GM06990 (cell line): ENCODE results near the gene GRIK4.

ENCODE experiments used
- DNase-seq: peaks from one replicate; pipeline ENCODE4 v3.0.0-alpha.2; 2011; ENCODE audit not compliant: insufficient read length; ENCODE audit errors: extremely low read depth
- H3K27me3 ChIP-seq: replicated peaks from 2 replicates; pipeline ENCODE4 v1.6.0; 2011; ENCODE audit warnings: low read length; ENCODE audit not compliant: control insufficient read depth, insufficient read depth
- H3K36me3 ChIP-seq: 2 replicates; pipeline ENCODE4 v1.5.1; 2011; ENCODE audit warnings: low read length; ENCODE audit not compliant: control insufficient read depth, insufficient read depth
- H3K4me3 ChIP-seq: replicated peaks from 2 replicates; pipeline ENCODE4 v1.5.1; 2011; ENCODE audit warnings: low read depth, mild to moderate bottlenecking, control low read depth, low read length
- TF ChIP-seq, protein P1 (sequence below): IDR thresholded peaks from 2 replicates; pipeline ENCODE4 v1.5.1; 2011; ENCODE audit warnings: low read length, control low read depth, mild to moderate bottlenecking, inconsistent platforms; ENCODE audit not compliant: insufficient read depth, poor library complexity, severe bottlenecking

The GRIK4 gene

DNA sequence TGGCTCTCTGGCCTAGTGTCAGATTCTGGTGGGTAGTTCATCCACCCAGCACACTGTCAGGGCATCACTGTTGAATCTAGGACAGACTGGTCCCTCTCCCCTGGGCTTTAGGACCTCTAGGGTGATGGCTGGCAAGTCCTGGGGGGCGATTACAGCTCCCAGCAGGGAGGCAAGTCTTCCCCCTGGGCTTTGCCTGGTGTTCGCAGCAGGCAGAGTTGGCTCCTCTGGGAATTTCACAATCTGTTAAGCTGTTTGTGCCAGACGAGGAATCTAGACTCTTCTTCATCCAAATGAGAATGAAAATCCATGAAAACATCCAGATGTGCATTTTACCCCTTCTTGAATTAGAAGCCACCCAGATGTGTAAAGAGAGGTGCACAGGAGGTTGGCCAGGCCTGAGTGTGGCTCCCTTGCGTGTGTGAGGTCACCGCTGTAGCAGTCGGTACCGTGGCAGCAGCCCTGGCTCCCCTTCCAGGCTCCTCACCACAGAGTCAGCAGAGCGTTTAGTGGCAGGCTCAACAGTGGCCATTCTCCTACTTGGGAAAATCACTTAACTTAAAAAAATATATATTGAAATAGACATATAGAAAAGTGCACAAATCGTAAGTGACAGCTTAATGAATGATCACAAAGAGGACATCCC is 412.4 kb downstream of the GRIK4 start:
- H3K27me3 ChIP-seq = no peaks in the 10 kb centered on the region
- H3K4me3 ChIP-seq = no peak overlapping the region
- TF ChIP-seq, protein P1, sequence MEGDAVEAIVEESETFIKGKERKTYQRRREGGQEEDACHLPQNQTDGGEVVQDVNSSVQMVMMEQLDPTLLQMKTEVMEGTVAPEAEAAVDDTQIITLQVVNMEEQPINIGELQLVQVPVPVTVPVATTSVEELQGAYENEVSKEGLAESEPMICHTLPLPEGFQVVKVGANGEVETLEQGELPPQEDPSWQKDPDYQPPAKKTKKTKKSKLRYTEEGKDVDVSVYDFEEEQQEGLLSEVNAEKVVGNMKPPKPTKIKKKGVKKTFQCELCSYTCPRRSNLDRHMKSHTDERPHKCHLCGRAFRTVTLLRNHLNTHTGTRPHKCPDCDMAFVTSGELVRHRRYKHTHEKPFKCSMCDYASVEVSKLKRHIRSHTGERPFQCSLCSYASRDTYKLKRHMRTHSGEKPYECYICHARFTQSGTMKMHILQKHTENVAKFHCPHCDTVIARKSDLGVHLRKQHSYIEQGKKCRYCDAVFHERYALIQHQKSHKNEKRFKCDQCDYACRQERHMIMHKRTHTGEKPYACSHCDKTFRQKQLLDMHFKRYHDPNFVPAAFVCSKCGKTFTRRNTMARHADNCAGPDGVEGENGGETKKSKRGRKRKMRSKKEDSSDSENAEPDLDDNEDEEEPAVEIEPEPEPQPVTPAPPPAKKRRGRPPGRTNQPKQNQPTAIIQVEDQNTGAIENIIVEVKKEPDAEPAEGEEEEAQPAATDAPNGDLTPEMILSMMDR = no peak
- H3K36me3 ChIP-seq = no peaks in the 10 kb centered on the region
- no peak for DNase-seq

DNA sequence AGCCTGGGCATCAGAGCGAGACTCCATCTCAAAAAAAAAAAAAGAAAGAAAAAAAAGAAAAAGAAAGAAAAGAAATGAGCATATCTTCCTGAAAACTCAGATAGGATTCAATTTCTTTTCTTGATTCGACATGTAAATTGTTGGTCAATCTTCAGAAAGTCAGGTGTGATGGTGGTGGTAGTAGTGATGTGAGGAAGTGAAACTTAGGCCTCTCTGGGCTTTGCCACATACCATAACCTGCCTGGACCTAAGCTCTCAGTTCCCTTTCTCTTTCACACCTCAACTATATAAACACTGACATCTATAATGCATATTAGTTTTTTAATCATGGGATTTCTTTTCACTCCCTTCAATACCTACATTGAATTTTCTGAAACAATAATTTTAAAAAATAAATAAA is 414.4 kb downstream of the GRIK4 start:
- no peaks in the 10 kb centered on the region for H3K27me3 ChIP-seq
- TF ChIP-seq, protein P1 = no peak
- peak; percentile 73 for DNase-seq
- H3K36me3 ChIP-seq = no peaks in the 10 kb centered on the region
- H3K4me3 ChIP-seq = no peak overlapping the region

DNA sequence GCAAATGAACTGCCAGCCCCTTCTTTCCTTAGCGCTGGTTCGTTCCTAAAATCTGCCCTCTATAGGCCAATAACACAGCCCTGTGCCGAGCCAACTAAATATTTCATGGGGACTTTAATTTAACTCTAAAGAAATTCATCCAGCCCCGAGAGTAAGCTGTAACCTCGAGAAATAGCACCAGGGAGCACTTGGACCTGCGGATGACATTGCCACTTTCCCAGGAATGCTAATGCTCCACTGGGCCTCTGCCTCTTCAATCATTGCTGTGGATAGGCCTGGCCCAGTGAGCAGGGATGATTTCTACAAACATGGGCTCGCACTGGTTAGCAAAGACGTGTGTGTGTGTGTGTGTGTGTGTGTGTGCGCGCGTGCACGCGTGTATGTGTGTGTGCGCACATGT is 417.1 kb downstream of the GRIK4 start:
- H3K27me3 ChIP-seq = no peaks in the 10 kb centered on the region
- H3K36me3 ChIP-seq = no peaks in the 10 kb centered on the region
- TF ChIP-seq, protein P1 = no peak
- no peak overlapping the region for H3K4me3 ChIP-seq
- DNase-seq = no peak

DNA sequence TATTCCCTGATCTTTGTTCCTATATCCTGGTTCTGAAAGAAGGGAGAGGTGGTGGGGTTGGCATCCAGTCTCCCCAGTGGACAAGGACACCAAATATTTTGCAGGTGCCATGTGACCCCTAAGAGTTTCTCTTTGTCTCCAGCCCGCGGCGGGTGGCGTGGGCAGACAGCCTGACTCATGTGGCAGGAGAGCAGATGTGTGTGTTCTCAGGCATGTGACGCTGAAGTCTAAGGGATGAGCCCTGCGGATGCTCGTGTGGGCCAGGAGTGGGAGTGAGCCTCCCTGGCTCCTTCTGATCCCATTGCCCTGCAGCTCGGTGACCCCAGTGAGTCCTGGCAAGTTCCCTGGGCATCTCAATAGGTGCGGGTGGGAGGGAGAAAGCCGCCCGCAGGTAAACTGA is 417.5 kb downstream of the GRIK4 start:
- no peaks in the 10 kb centered on the region for H3K36me3 ChIP-seq
- H3K4me3 ChIP-seq = no peak overlapping the region
- H3K27me3 ChIP-seq = no peaks in the 10 kb centered on the region
- TF ChIP-seq, protein P1 = no peak
- DNase-seq = no peak

DNA sequence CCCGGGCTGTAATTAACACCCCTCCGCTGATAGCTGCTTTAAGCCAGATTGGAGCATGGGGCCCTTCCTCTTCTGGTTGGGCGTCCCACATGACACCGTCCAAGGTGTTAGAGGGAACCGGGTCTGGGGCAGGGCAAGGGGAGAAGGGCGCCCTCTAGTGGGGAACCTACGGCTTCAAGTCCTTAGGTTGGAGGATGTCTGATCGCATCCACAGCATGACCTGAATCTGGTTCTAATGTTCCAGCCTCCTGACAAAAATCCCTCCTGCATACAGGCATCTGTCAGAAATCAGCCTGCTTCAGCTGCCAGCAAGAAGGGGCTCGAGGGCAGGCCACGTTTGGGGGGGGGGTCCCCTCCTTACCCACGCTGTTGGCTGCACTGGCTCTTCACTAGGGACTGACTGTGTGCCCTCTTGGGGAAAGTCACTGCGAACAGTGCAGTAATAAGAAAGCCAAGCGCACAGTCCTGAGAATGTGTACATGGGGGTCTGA is 418.2 kb downstream of the GRIK4 start:
- Histone ChIP-seq H3K27me3 (no peaks in the 10 kb centered on the region), H3K4me3 (no peak overlapping the region), H3K36me3 (no peaks in the 10 kb centered on the region)
- TF ChIP-seq, protein P1 = peak; percentile 85
- DNase-seq = peak; percentile 40
